Epidermal melanocyte (primary cell): Measurements from ENCODE around the gene DPP8.
"Not testable (repeated sequence)": the region's sequence is repeated elsewhere in the genome, so short reads cannot be mapped to it uniquely, and the experiment has no call there.

Source experiments
- DNase-seq: peaks from one replicate; pipeline ENCODE4 v3.0.0; 2011; ENCODE audit warnings: low spot score; ENCODE audit not compliant: insufficient read length

Gene DPP8

GRCh38 chr15:65525622-65526021 is 8.1 kb upstream of the DPP8 start:
- no peak for DNase-seq

- DNase-seq = no peak
Measured at GRCh38 chr15:65524226-65524625, 6.7 kb upstream of the DPP8 start.

- no peak for DNase-seq
Measured at GRCh38 chr15:65521350-65521749, 3.9 kb upstream of the DPP8 start.

GRCh38 chr15:65518633-65519285 is 1.3 kb upstream of the DPP8 start:
- no peak for DNase-seq

GRCh38 chr15:65517866-65518207 is 348 bp upstream of the DPP8 start:
- no peak for DNase-seq

GRCh38 chr15:65512807-65513416 is 4.6 kb downstream of the DPP8 start:
- no peak for DNase-seq

GRCh38 chr15:65512189-65512588 is 5.3 kb downstream of the DPP8 start:
- DNase-seq = no peak

- peak; percentile 36 for DNase-seq
Measured at GRCh38 chr15:65509321-65509720, 8.2 kb downstream of the DPP8 start.

GRCh38 chr15:65494076-65494475 is 23.4 kb downstream of the DPP8 start:
- DNase-seq = no peak

GRCh38 chr15:65484876-65485275 is 32.6 kb downstream of the DPP8 start:
- no peak for DNase-seq

- no peak for DNase-seq
Measured at GRCh38 chr15:65476903-65477302, 40.6 kb downstream of the DPP8 start.

GRCh38 chr15:65470866-65471265 is 46.6 kb downstream of the DPP8 start:
- no peak for DNase-seq

GRCh38 chr15:65468229-65468909 is 49.1 kb downstream of the DPP8 start:
- DNase-seq = no peak

GRCh38 chr15:65466901-65467300 is 50.6 kb downstream of the DPP8 start:
- DNase-seq = no peak

- not testable (repeated sequence) for DNase-seq
Measured at GRCh38 chr15:65463096-65463495, 54.4 kb downstream of the DPP8 start.

GRCh38 chr15:65460741-65461347 is 56.6 kb downstream of the DPP8 start:
- no peak for DNase-seq

- not testable (repeated sequence) for DNase-seq
Measured at GRCh38 chr15:65455256-65455655, 62.2 kb downstream of the DPP8 start.

- DNase-seq = no peak
Measured at GRCh38 chr15:65451989-65452388, 65.5 kb downstream of the DPP8 start.

GRCh38 chr15:65450556-65450955 is 66.9 kb downstream of the DPP8 start:
- no peak for DNase-seq

- no peak for DNase-seq
Measured at GRCh38 chr15:65447145-65447544, 70.3 kb downstream of the DPP8 start.

- no peak for DNase-seq
Measured at GRCh38 chr15:65434201-65434600, 83.3 kb downstream of the DPP8 start.

GRCh38 chr15:65431731-65432130 is 85.8 kb downstream of the DPP8 start:
- DNase-seq = no peak
